Transverse colon (tissue), 4 donors: ENCODE measurements around the gene HIPK4.

Experiments
- EP300 ChIP-seq: sonication (generic); formaldehyde crosslinking; IDR thresholded peaks from one replicate; pipeline ENCODE4 v1.6.1; 2017; ENCODE audit warnings: antibody characterized with exemption, low read depth
- POLR2A ChIP-seq: fragments of 450-650 bp; IDR thresholded peaks from one replicate; pipeline ENCODE4 v1.6.1; 2016; ENCODE audit warnings: antibody characterized with exemption, mild to moderate bottlenecking, moderate library complexity
- POLR2AphosphoS5 ChIP-seq, 3 donors: sonication (generic); formaldehyde crosslinking; IDR thresholded peaks; one replicate each; pipeline ENCODE4 v1.6.1; 2016; ENCODE audit warnings: antibody characterized with exemption in 3 of 3
- TF ChIP-seq, protein P1 (sequence below), 5 experiments: fragments of 200-600 bp in 3 of 5; fragments of 450-650 bp in 2 of 5; sonication (generic) in 3 of 5; IDR thresholded peaks; 1 replicate in 2 of 5; 2 replicates in 3 of 5; pipeline ENCODE4 v1.5.1; 2016 to 2017; ENCODE audit warnings: antibody characterized with exemption in 5 of 5, inconsistent platforms in 3 of 5, mild to moderate bottlenecking in 2 of 5, moderate library complexity in 1 of 5

DNA sequence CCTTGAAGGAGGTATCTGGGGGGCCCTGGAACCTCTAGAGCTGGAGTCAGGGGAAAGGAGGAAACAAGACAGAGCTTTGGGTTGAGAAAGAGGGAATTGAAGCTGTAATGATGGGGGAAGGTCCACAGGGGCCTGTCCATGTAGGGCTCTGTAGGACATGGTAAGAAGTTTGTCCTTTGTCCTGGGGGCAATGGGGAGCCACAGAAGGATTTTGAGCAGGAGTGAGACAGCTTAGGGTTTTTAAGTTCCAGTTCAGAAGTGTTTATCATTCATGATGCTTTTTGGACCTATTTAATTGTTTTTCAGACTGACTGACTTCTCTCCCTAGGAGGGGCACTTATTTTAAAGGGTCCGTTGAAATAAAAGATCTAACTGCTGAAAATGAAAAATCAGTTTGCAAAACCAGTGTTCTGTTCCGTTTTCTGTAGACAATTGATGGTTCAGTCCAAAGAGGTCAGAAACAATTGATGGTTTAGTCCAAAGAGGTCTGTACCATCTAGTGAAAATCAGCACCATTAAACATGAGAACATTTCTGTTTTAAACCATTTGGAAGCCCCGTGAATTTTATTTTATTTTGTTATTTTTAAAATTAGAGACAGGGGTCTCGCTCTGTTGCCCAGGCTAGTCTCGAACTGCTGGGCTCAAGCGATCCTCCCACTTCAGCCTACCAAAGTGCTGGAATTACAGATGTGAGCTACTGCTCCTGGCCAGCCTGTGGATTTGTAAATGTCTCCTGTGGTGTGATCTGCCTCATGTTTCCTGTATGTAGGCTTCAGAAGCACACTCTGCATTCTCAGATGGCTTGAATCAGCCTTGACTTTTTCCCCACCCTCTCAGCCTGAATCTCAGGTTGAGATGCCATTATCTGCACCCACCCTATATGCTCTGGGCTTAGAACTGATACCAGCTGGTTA lies 33.0 kb downstream of the HIPK4 start:
- TF ChIP-seq, protein P1, sequence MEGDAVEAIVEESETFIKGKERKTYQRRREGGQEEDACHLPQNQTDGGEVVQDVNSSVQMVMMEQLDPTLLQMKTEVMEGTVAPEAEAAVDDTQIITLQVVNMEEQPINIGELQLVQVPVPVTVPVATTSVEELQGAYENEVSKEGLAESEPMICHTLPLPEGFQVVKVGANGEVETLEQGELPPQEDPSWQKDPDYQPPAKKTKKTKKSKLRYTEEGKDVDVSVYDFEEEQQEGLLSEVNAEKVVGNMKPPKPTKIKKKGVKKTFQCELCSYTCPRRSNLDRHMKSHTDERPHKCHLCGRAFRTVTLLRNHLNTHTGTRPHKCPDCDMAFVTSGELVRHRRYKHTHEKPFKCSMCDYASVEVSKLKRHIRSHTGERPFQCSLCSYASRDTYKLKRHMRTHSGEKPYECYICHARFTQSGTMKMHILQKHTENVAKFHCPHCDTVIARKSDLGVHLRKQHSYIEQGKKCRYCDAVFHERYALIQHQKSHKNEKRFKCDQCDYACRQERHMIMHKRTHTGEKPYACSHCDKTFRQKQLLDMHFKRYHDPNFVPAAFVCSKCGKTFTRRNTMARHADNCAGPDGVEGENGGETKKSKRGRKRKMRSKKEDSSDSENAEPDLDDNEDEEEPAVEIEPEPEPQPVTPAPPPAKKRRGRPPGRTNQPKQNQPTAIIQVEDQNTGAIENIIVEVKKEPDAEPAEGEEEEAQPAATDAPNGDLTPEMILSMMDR (IDR thresholded peaks at IDR 0.05): no peak
- TF ChIP-seq POLR2A (no peak), EP300 (no peak), POLR2AphosphoS5 (IDR thresholded peaks at IDR 0.05) (no peak)
